ENCODE data around the gene ARFIP1. TPM values are rescaled to one million over a fixed set of nuclear protein-coding genes. Genes with fewer than 3 reads are reported as not detected.

Gene ARFIP1
- total RNA-seq, 4 donors from 2014 or later = 8.4 to 11.9 (median 9.7) TPM

DNA sequence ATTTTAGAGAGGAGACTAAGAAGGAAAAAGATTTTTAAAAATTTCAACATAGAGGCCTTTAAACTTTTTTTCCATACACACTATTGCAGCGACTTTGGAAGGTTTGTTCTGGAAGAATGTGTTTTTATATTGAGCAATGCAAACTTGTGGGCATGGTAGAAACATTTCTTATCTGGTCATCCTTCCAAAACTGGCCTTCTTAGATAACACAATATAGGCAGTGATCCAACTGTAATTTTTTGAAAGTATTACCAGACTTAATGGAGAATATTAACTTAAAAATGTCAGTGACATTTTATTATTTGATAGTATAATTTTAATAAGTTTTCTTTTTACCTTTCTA is 182.0 kb downstream of the ARFIP1 start:
- in situ Hi-C loops (cut with MboI; ENCODE audit: low sequenced_read_pairs in 4 of 4) = no loop called here
- no peaks in the 10 kb centered on the region for H3K9me3 ChIP-seq
- H3K4me1 ChIP-seq = no peaks in the 10 kb centered on the region
- no peaks in the 10 kb centered on the region for H3K36me3 ChIP-seq
- DNase-seq = no peak
- no peak for TF ChIP-seq POLR2A (IDR thresholded peaks at IDR 0.05)
- TF ChIP-seq, protein P1, sequence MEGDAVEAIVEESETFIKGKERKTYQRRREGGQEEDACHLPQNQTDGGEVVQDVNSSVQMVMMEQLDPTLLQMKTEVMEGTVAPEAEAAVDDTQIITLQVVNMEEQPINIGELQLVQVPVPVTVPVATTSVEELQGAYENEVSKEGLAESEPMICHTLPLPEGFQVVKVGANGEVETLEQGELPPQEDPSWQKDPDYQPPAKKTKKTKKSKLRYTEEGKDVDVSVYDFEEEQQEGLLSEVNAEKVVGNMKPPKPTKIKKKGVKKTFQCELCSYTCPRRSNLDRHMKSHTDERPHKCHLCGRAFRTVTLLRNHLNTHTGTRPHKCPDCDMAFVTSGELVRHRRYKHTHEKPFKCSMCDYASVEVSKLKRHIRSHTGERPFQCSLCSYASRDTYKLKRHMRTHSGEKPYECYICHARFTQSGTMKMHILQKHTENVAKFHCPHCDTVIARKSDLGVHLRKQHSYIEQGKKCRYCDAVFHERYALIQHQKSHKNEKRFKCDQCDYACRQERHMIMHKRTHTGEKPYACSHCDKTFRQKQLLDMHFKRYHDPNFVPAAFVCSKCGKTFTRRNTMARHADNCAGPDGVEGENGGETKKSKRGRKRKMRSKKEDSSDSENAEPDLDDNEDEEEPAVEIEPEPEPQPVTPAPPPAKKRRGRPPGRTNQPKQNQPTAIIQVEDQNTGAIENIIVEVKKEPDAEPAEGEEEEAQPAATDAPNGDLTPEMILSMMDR (IDR thresholded peaks at IDR 0.05 in 4 of 5, conservative IDR thresholded peaks at IDR 0.05 in 1 of 5) = no peak
- no peak overlapping the region for H3K27ac ChIP-seq
- no peak for ATAC-seq
- H3K27me3 ChIP-seq = no peaks in the 10 kb centered on the region
- no peak overlapping the region for H3K4me3 ChIP-seq
- intact Hi-C loops (cut with DNase I; ENCODE audit: low total_unique reads) = no loop called here

Other genes starting within 250 kb of the ARFIP1 start
- 10 to 100 TPM; 23.5 to 40.8 (median 28.8) TPM for gene FBXW7, start 243.9 kb upstream of the ARFIP1 start, total RNA-seq
- gene TMEM154, start 100.0 kb upstream of the ARFIP1 start, total RNA-seq = 1 to 10 TPM in 2 of 4 donors, under 1 TPM in 2; 0.15 to 2.0 (median 0.70) TPM
- gene TIGD4, start 224 bp upstream of the ARFIP1 start, total RNA-seq = under 1 TPM in 2 of 4 donors, not detected in 2; 0.09 to 0.23 TPM
- under 1 TPM; 0.29 to 0.52 (median 0.45) TPM for gene FHDC1, start 156.4 kb downstream of the ARFIP1 start, total RNA-seq

Measured in gastrocnemius medialis (tissue), 4 donors.